DOHH2 (cell line): Measurements from ENCODE around the gene NBDY.

ENCODE experiments used
- H3F3A ChIP-seq: fragments of 200-600 bp; sonication (generic), shearing (Covaris generic); 2 replicates; pipeline ENCODE4 v1.6.0; 2016; ENCODE audit warnings: antibody characterized with exemption, mild to moderate bottlenecking; ENCODE audit not compliant: control insufficient read depth, insufficient read depth
- H3K27ac ChIP-seq: fragments of 200-600 bp; sonication (generic); 2 replicates; pipeline ENCODE4 v1.5.1; 2014; ENCODE audit warnings: low read depth, mild to moderate bottlenecking, low read length, moderate library complexity
- H3K27me3 ChIP-seq: fragments of 200-600 bp; sonication (generic); 2 replicates; pipeline ENCODE4 v1.6.1; 2014; ENCODE audit warnings: mild to moderate bottlenecking, low read length, mixed read lengths; ENCODE audit not compliant: control insufficient read depth
- H3K36me3 ChIP-seq: fragments of 200-600 bp; sonication (generic); 2 replicates; pipeline ENCODE4 v1.6.1; 2014; ENCODE audit warnings: mild to moderate bottlenecking, low read length, moderate library complexity, mixed read lengths; ENCODE audit not compliant: control insufficient read depth
- H3K4me1 ChIP-seq: fragments of 200-600 bp; sonication (generic); 2 replicates; pipeline ENCODE4 v1.6.1; 2014; ENCODE audit warnings: mild to moderate bottlenecking, low read length, mixed read lengths; ENCODE audit not compliant: control insufficient read depth
- H3K4me2 ChIP-seq: fragments of 200-600 bp; sonication (generic); 2 replicates; pipeline ENCODE4 v1.6.0; 2014; ENCODE audit warnings: mild to moderate bottlenecking, low read length, moderate library complexity
- H3K4me3 ChIP-seq: fragments of 200-600 bp; sonication (generic); 2 replicates; pipeline ENCODE4 v1.5.1; 2014; ENCODE audit warnings: mild to moderate bottlenecking, low read length, mixed read lengths
- H3K79me2 ChIP-seq: fragments of 200-600 bp; sonication (generic); 2 replicates; pipeline ENCODE4 v1.6.1; 2014; ENCODE audit warnings: mild to moderate bottlenecking, low read length, mixed read lengths; ENCODE audit not compliant: control insufficient read depth
- H3K9me2 ChIP-seq: fragments of 200-600 bp; sonication (generic); replicated peaks from 2 replicates; pipeline ENCODE4 v1.6.1; 2014; ENCODE audit warnings: mild to moderate bottlenecking, low read length, mixed read lengths; ENCODE audit not compliant: control insufficient read depth
- H3K9me3 ChIP-seq: fragments of 200-600 bp; sonication (generic); 2 replicates; pipeline ENCODE4 v1.6.1; 2014; ENCODE audit warnings: antibody characterized with exemption, low read length, mixed read lengths; ENCODE audit not compliant: control insufficient read depth, insufficient read depth
- H4K20me1 ChIP-seq: fragments of 200-600 bp; sonication (generic); 2 replicates; pipeline ENCODE4 v1.6.0; 2014; ENCODE audit warnings: low read depth, mild to moderate bottlenecking, antibody characterized with exemption, low read length, moderate library complexity; ENCODE audit not compliant: control insufficient read depth, insufficient read depth
- CTCF ChIP-seq: fragments of 200-600 bp; sonication (generic); IDR thresholded peaks from one replicate; pipeline ENCODE4 v1.5.1; 2014; ENCODE audit warnings: antibody characterized with exemption, mild to moderate bottlenecking, low read depth, low read length; ENCODE audit not compliant: poor library complexity, severe bottlenecking
- EZH2phosphoT487 ChIP-seq: fragments of 200-600 bp; sonication (generic); IDR thresholded peaks from 2 replicates; pipeline ENCODE4 v1.6.1; 2017; ENCODE audit warnings: borderline replicate concordance, mild to moderate bottlenecking, antibody characterized with exemption, low read length, moderate library complexity, mixed read lengths

The NBDY gene

GRCh38 chrX:56791456-56791855 is 62.4 kb downstream of the NBDY start:
- H3K4me1 ChIP-seq: no peaks in the 10 kb centered on the region
- H3K9me2 ChIP-seq: no peaks in the 10 kb centered on the region
- no peaks in the 10 kb centered on the region for H3F3A ChIP-seq
- no peaks in the 10 kb centered on the region for H4K20me1 ChIP-seq
- no peak overlapping the region for H3K4me3 ChIP-seq
- H3K27me3 ChIP-seq: no peaks in the 10 kb centered on the region
- no peaks in the 10 kb centered on the region for H3K79me2 ChIP-seq
- H3K9me3 ChIP-seq: no peaks in the 10 kb centered on the region
- no peak overlapping the region for H3K4me2 ChIP-seq
- H3K27ac ChIP-seq: no peak overlapping the region
- no peaks in the 10 kb centered on the region for H3K36me3 ChIP-seq
- TF ChIP-seq CTCF (no peak), EZH2phosphoT487 (no peak)

- Histone ChIP-seq H3K4me3 (no peak overlapping the region), H3K79me2 (no peaks in the 10 kb centered on the region), H3F3A (no peaks in the 10 kb centered on the region), H3K4me1 (no peaks in the 10 kb centered on the region), H3K9me3 (no peaks in the 10 kb centered on the region), H3K27ac (no peak overlapping the region), H3K27me3 (no peaks in the 10 kb centered on the region), H3K9me2 (no peaks in the 10 kb centered on the region), H4K20me1 (no peaks in the 10 kb centered on the region), H3K36me3 (no peaks in the 10 kb centered on the region), H3K4me2 (no peak overlapping the region)
- TF ChIP-seq CTCF (no peak), EZH2phosphoT487 (no peak)
These were observed 63.4 kb downstream of the NBDY start for GRCh38 chrX:56792270-56793111.

GRCh38 chrX:56793112-56793430 is 64.0 kb downstream of the NBDY start:
- Histone ChIP-seq H4K20me1 (no peaks in the 10 kb centered on the region), H3F3A (no peaks in the 10 kb centered on the region), H3K27me3 (no peaks in the 10 kb centered on the region), H3K9me2 (no peaks in the 10 kb centered on the region), H3K4me2 (no peak overlapping the region), H3K27ac (no peak overlapping the region), H3K4me1 (no peaks in the 10 kb centered on the region), H3K9me3 (no peaks in the 10 kb centered on the region), H3K4me3 (no peak overlapping the region), H3K36me3 (no peaks in the 10 kb centered on the region), H3K79me2 (no peaks in the 10 kb centered on the region)
- TF ChIP-seq CTCF (no peak), EZH2phosphoT487 (no peak)
